ENCODE results near the gene RERE.
A peak's percentile ranks its signal among the peaks of the same experiment; 100 is the strongest.

The RERE gene

DNA sequence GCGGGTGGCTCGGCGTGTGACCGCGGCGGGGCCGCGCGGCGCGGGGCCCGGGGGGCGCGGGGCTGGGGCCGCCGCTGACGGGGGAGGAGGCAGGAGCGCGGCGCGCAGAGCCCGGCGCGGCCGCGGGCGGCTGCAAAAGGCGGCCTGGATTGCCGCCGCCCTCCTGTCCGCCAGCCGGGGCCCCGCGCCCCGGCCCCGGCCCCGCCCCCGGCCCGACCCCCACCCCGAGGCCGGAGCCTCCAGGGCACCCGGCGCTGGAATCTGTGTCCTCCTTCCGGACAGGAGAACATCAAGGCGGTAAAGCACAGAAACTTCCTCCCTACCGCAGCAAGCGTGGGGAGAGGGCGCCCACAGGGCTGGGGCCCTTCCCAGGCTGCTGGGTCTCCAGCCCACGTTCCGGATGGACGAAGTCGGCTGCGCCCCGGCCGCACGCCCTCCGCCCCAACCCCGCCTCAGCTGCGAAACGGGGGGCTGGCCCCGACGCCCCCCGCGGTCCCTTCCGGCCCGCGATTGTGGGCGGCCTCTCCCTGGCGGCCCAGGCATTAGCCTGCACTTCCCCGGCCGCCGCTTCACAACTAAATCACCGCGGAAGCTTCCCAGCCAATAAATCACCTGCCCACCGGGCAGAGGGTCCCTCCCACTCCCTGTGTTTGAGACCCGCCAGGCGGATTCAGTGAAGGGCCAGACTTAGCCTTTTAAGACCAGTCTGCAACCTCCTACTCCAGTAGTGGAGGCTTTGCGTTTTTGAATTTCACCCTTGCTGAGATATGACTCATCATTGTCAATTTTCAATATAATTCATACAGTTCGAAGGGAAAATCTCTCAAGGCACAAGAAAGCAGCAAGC, 393.5 kb downstream of the RERE start:
- peak overlapping the region; percentile 83 for H3K4me3 ChIP-seq (replicated peaks; ENCODE audit: low read depth, low read length)
- DNase-seq (ENCODE audit: low read depth) = peak; percentile 52
- TF ChIP-seq, protein P1, sequence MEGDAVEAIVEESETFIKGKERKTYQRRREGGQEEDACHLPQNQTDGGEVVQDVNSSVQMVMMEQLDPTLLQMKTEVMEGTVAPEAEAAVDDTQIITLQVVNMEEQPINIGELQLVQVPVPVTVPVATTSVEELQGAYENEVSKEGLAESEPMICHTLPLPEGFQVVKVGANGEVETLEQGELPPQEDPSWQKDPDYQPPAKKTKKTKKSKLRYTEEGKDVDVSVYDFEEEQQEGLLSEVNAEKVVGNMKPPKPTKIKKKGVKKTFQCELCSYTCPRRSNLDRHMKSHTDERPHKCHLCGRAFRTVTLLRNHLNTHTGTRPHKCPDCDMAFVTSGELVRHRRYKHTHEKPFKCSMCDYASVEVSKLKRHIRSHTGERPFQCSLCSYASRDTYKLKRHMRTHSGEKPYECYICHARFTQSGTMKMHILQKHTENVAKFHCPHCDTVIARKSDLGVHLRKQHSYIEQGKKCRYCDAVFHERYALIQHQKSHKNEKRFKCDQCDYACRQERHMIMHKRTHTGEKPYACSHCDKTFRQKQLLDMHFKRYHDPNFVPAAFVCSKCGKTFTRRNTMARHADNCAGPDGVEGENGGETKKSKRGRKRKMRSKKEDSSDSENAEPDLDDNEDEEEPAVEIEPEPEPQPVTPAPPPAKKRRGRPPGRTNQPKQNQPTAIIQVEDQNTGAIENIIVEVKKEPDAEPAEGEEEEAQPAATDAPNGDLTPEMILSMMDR (IDR thresholded peaks at IDR 0.05; ENCODE audit: low read length, missing control alignments) = no peak

DNA sequence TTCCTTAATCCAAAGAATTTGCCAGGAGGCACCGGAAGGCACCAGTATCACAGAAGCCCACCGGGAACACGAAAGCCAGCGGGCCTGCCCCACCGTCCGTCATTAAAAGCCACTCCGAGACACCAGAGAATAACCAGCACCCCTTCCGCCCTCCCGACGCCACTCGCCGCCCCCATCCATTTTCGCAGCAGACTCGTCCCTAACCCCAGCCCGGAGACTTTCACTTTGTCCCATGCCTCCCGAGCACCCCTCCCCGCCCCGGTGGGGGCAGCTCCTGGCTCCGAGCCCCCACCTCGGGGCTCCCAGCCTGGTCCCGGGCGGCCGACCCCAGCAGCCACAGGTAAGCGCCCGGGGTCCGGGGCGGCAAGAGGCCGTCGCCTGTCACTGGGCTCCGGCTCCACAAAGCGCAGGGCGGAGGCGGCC, 394.2 kb downstream of the RERE start:
- no peak for DNase-seq (ENCODE audit: low read depth)
- TF ChIP-seq, protein P1 (IDR thresholded peaks at IDR 0.05; ENCODE audit: low read length, missing control alignments) = no peak
- peak overlapping the region; percentile 83 for H3K4me3 ChIP-seq (replicated peaks; ENCODE audit: low read depth, low read length)

DNA sequence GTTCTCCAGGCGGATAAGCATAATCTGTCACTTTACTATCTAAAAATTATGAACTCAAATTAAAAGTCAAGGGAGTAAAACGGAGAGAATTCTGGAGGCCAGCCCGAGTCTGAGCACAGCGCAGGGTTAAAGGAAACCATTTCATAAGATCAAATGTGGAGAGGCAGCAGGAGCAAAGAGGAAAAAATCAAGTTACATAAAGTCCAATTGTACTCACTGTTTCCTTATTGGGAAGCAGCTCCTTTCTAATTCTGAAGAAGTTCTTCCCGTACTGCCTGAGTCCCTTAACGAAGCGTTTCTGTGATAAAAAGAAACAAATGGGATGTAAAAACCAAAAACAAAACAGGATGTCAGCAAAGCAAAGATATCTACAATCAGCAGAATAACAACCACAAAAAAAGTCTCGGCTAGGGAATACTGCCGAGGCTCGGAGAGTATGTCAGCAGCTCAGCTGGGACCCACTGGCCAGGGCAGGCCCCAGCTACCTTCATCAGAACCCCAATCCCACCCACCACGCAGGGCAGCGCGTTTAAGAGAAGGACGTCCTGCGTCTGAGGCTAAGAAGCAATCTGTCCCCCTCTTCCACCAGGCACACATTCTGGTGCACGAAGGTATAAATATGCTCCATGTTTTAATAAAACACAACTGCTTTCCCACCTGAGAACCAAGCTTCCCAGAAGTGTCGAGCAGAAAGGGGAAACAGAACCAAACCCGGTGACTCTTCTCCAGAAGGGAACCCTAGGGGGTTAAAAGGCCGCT, 394.8 kb downstream of the RERE start:
- TF ChIP-seq, protein P1 (IDR thresholded peaks at IDR 0.05; ENCODE audit: low read length, missing control alignments) = no peak
- DNase-seq (ENCODE audit: low read depth) = peak; percentile 57
- H3K4me3 ChIP-seq (replicated peaks; ENCODE audit: low read depth, low read length) = peak overlapping the region; percentile 83

DNA sequence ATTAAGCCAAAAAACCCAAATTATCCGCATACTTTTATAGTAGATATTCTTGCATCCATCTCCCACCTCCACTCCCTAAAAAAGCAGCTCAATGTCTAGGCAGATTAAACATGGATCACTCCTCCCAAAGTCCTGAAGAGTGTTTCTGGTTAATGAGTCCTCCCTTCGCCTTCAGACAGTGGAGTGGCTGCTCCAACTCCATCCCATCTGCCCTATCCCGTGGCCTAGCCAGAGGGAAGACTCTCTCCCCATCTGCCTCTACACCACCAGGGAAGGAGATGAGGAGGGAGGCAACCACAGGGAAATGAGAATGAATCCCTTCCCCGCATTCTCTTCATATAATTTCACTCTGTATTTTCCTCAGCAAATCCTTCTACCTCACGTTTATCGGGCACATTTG, 395.7 kb downstream of the RERE start:
- no peak for DNase-seq (ENCODE audit: low read depth)
- H3K4me3 ChIP-seq (replicated peaks; ENCODE audit: low read depth, low read length) = peak overlapping the region; percentile 83
- TF ChIP-seq, protein P1 (IDR thresholded peaks at IDR 0.05; ENCODE audit: low read length, missing control alignments) = no peak

DNA sequence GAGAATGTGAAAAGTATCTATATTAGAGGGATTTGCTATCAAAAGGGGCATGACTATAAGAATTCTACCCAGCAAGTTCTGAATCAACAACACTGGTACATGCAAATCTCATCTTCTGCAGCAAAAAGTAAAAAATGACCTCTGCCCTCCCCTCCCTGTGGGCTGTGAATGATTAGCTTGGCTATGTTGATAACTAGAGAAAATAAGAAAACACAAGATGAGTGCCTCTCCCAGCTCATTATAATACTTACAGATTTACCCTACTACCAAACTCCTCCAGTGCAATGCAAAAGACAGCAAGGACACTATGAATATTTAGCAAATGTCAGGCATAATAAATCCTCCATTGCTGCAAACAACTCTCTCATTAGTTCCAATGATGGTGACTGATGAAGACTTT, 397.1 kb downstream of the RERE start:
- TF ChIP-seq, protein P1 (IDR thresholded peaks at IDR 0.05; ENCODE audit: low read length, missing control alignments) = no peak
- no peak for DNase-seq (ENCODE audit: low read depth)
- H3K4me3 ChIP-seq (replicated peaks; ENCODE audit: low read depth, low read length) = peak overlapping the region; percentile 83

DNA sequence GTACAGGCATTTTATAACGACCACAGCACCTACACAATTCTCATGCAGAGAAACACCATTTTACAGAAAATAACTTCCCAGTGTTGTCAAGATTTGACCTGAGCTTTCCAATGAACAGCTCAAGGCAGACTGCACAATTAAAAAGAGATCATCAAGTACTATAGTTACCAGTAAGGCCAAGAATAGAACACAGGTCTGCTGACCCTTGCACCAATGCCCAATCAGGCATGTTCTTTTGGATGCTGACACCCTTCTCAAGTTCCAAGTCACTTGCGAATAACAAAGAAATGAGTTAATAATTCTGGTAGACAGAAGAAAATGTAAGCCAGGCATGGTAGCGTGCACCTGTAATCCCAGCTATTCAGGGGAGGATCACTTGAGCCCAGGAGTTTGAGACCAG, 397.6 kb downstream of the RERE start:
- peak overlapping the region; percentile 83 for H3K4me3 ChIP-seq (replicated peaks; ENCODE audit: low read depth, low read length)
- no peak for DNase-seq (ENCODE audit: low read depth)
- TF ChIP-seq, protein P1 (IDR thresholded peaks at IDR 0.05; ENCODE audit: low read length, missing control alignments) = no peak
